OCI-LY7 (cell line): ENCODE data around the gene CASP2. TPM values are rescaled to one million over a fixed set of nuclear protein-coding genes. Genes with fewer than 3 reads are reported as not detected.

ENCODE experiments used
- BruUV-seq: library from RNA; stranded (reverse); fragments of 400-500 nt; replicated peaks from 2 replicates; lab custom pipeline; 2021; lab: Mats Ljungman, UMichigan
- CTCF ChIA-PET: fragments of 300-600 bp; sonication (Branson Sonifier 250); formaldehyde crosslinking; loops from one replicate; lab custom pipeline; 2022; ENCODE audit warnings: antibody characterized with exemption; ENCODE audit not compliant: unreplicated experiment; lab: Charles Lee
- POLR2A ChIA-PET: fragments of 300-600 bp; sonication (Branson Sonifier 250); formaldehyde crosslinking; loops from one replicate; lab custom pipeline; 2022; ENCODE audit warnings: antibody characterized with exemption; lab: Charles Lee
- DNase-seq: peaks from one replicate; pipeline ENCODE4 v3.0.0-alpha.2; 2015; ENCODE audit warnings: low spot score
- H2AFZ ChIP-seq: fragments of 200-600 bp; sonication (generic), shearing (Covaris generic); 2 replicates; pipeline ENCODE4 v1.6.1; 2014; ENCODE audit warnings: mild to moderate bottlenecking, antibody characterized with exemption, low read length, moderate library complexity
- H3K27ac ChIP-seq: fragments of 200-600 bp; sonication (generic); 2 replicates; pipeline ENCODE4 v1.5.1; 2014; ENCODE audit warnings: mixed run types, low read depth, mild to moderate bottlenecking, moderate library complexity, low read length, inconsistent platforms; ENCODE audit not compliant: poor library complexity, severe bottlenecking
- H3K36me3 ChIP-seq: fragments of 200-600 bp; sonication (generic); 2 replicates; pipeline ENCODE4 v1.6.1; 2014; ENCODE audit warnings: mild to moderate bottlenecking, antibody characterized with exemption, low read length, moderate library complexity, mixed read lengths; ENCODE audit not compliant: insufficient read depth
- H3K4me1 ChIP-seq: fragments of 200-600 bp; sonication (generic); 2 replicates; pipeline ENCODE4 v1.5.1; 2014; ENCODE audit warnings: mild to moderate bottlenecking, low read length; ENCODE audit not compliant: insufficient read depth, poor library complexity, severe bottlenecking
- H3K4me2 ChIP-seq: fragments of 200-600 bp; sonication (generic); 2 replicates; pipeline ENCODE4 v1.6.1; 2014; ENCODE audit warnings: mild to moderate bottlenecking, low read length
- H3K4me3 ChIP-seq: fragments of 200-600 bp; sonication (generic); 2 replicates; pipeline ENCODE4 v1.5.1; 2014; ENCODE audit warnings: mild to moderate bottlenecking, low read depth, low read length; ENCODE audit not compliant: poor library complexity, severe bottlenecking
- H3K79me2 ChIP-seq: fragments of 200-600 bp; sonication (generic); 2 replicates; pipeline ENCODE4 v1.6.1; 2016; ENCODE audit warnings: low read depth, mild to moderate bottlenecking, low read length, moderate library complexity, mixed read lengths; ENCODE audit not compliant: insufficient read depth
- H3K9me2 ChIP-seq: fragments of 200-600 bp; sonication (generic); 2 replicates; pipeline ENCODE4 v1.6.1; 2016; ENCODE audit warnings: mild to moderate bottlenecking, low read length, mixed read lengths; ENCODE audit not compliant: insufficient read depth
- H3K9me3 ChIP-seq: fragments of 200-600 bp; sonication (generic); 2 replicates; pipeline ENCODE4 v1.6.1; 2014; ENCODE audit warnings: mild to moderate bottlenecking, mixed run types, low read length, mixed read lengths
- H4K20me1 ChIP-seq: fragments of 200-600 bp; sonication (generic); 2 replicates; pipeline ENCODE4 v1.6.1; 2014; ENCODE audit warnings: mild to moderate bottlenecking, antibody characterized with exemption, low read length, moderate library complexity, mixed read lengths; ENCODE audit not compliant: insufficient read depth
- EZH2phosphoT487 ChIP-seq: fragments of 200-600 bp; sonication (generic); IDR thresholded peaks from 2 replicates; pipeline ENCODE4 v1.6.1; 2018; ENCODE audit warnings: low read depth, borderline replicate concordance, mild to moderate bottlenecking, mixed run types, antibody characterized with exemption, low read length, moderate library complexity, mixed read lengths
- intact Hi-C: fragments of 100-400 bp; cut with micrococcal nuclease; formaldehyde crosslinking; loops from one replicate; pipeline ENCODE4 v1.10.0; 2022; ENCODE audit not compliant: unreplicated experiment
- total RNA-seq, 2 experiments: library from RNA; depleted of rRNA in 1 of 2; stranded (reverse); fragments of >200 nt in 1 of 2; shearing (Covaris generic) in 1 of 2; gene quantifications; 2 replicates each; pipeline ENCODE4 v1.2.3, GENCODE V29; 2014 to 2022
- TF ChIP-seq, protein P1 (sequence below): fragments of 200-600 bp; sonication (generic); conservative IDR thresholded peaks from 2 replicates; pipeline ENCODE4 v1.5.1; 2014; ENCODE audit warnings: mild to moderate bottlenecking, antibody characterized with exemption, low read length, moderate library complexity, mixed read lengths

Gene CASP2
- total RNA-seq, 2 experiments from 2014 or later = 27.2 to 61.6 TPM

GRCh38 chr7:143318661-143319060 lies 30.5 kb downstream of the CASP2 start:
- no peaks in the 10 kb centered on the region for H3K9me3 ChIP-seq
- H3K36me3 ChIP-seq = no peaks in the 10 kb centered on the region
- ChIA-PET CTCF (no interaction called here), POLR2A (no interaction called here)
- H3K9me2 ChIP-seq = no peaks in the 10 kb centered on the region
- H3K4me2 ChIP-seq = no peak overlapping the region
- H4K20me1 ChIP-seq = no peaks in the 10 kb centered on the region
- no peak for DNase-seq
- H3K4me1 ChIP-seq = no peaks in the 10 kb centered on the region
- intact Hi-C loops = no loop called here
- no peak for TF ChIP-seq EZH2phosphoT487
- TF ChIP-seq, protein P1, sequence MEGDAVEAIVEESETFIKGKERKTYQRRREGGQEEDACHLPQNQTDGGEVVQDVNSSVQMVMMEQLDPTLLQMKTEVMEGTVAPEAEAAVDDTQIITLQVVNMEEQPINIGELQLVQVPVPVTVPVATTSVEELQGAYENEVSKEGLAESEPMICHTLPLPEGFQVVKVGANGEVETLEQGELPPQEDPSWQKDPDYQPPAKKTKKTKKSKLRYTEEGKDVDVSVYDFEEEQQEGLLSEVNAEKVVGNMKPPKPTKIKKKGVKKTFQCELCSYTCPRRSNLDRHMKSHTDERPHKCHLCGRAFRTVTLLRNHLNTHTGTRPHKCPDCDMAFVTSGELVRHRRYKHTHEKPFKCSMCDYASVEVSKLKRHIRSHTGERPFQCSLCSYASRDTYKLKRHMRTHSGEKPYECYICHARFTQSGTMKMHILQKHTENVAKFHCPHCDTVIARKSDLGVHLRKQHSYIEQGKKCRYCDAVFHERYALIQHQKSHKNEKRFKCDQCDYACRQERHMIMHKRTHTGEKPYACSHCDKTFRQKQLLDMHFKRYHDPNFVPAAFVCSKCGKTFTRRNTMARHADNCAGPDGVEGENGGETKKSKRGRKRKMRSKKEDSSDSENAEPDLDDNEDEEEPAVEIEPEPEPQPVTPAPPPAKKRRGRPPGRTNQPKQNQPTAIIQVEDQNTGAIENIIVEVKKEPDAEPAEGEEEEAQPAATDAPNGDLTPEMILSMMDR = no peak
- H2AFZ ChIP-seq = no peak overlapping the region
- H3K79me2 ChIP-seq = no peaks in the 10 kb centered on the region
- H3K27ac ChIP-seq = no peak overlapping the region
- no peak overlapping the region for H3K4me3 ChIP-seq
- no TSS peak for BruUV-seq

DNA sequence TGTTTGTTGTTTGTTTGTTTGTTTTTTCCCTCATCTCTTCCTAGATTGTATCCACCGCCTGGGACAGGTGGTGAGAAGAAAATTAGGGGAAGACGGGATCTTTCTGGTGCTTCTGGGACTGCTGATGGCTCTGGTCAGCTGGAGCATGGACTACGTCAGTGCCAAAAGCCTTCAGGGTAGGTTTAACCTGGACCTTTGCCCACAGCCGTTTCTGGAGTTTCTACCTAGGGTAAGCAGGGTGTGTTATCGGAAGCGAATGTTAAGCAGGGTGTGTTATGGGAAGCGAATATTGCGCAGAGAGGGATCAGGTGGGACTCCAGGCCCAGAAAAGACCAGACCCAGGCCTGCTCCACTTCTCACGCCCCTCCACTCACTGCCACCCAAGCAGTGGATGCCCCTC lies 32.5 kb downstream of the CASP2 start:
- ChIA-PET POLR2A (no interaction called here), CTCF (no interaction called here)
- no peaks in the 10 kb centered on the region for H3K9me3 ChIP-seq
- H3K79me2 ChIP-seq = no peaks in the 10 kb centered on the region
- no peak for DNase-seq
- H4K20me1 ChIP-seq = no peaks in the 10 kb centered on the region
- intact Hi-C loops = no loop called here
- no TSS peak for BruUV-seq
- no peak for TF ChIP-seq EZH2phosphoT487
- TF ChIP-seq, protein P1 = no peak
- no peaks in the 10 kb centered on the region for H3K36me3 ChIP-seq
- peaks cover 13% of the 10 kb centered on the region for H3K4me1 ChIP-seq
- H3K4me2 ChIP-seq = no peak overlapping the region
- no peak overlapping the region for H2AFZ ChIP-seq
- H3K4me3 ChIP-seq = no peak overlapping the region
- H3K27ac ChIP-seq = no peak overlapping the region
- H3K9me2 ChIP-seq = no peaks in the 10 kb centered on the region

GRCh38 chr7:143321242-143321641 lies 33.1 kb downstream of the CASP2 start:
- Histone ChIP-seq H3K79me2 (no peaks in the 10 kb centered on the region), H3K27ac (no peak overlapping the region), H3K4me2 (no peak overlapping the region), H4K20me1 (no peaks in the 10 kb centered on the region), H3K9me3 (no peaks in the 10 kb centered on the region), H3K36me3 (no peaks in the 10 kb centered on the region), H3K4me3 (no peak overlapping the region), H3K4me1 (peaks cover 19% of the 10 kb centered on the region), H3K9me2 (no peaks in the 10 kb centered on the region), H2AFZ (no peak overlapping the region)
- BruUV-seq = no TSS peak
- CTCF ChIA-PET = no interaction called here
- intact Hi-C loops = no loop called here
- no peak for DNase-seq
- POLR2A ChIA-PET = interaction anchor here (1.4 kb wide), 1 partner anchor 11 kb away, joined by 5 read pairs; no protein-coding TSS in a partner anchor
- no peak for TF ChIP-seq EZH2phosphoT487
- TF ChIP-seq, protein P1 = no peak
